ENCODE measurements around the gene LGALS16.

GRCh38 chr19:39701291-39701690 is 45.6 kb downstream of the LGALS16 start:
- no peak for TF ChIP-seq EZH2 (IDR thresholded peaks at IDR 0.05; ENCODE audit: borderline replicate concordance, low read depth, low read length, severe bottlenecking)
- TF ChIP-seq MAX (IDR thresholded peaks at IDR 0.05; ENCODE audit: insufficient read depth, insufficient read length) = no peak
- no peak for TF ChIP-seq POLR2A (IDR thresholded peaks at IDR 0.05; ENCODE audit: low read depth, low read length)
- TF ChIP-seq POLR2AphosphoS5 (IDR thresholded peaks at IDR 0.05; ENCODE audit: insufficient read depth, low read depth, low read length) = no peak
- no peak for TF ChIP-seq CTCF (IDR thresholded peaks at IDR 0.05; ENCODE audit: extremely low read depth in 1 of 2, insufficient read depth in 1 of 2, low read depth in 1 of 2, low read length in 2 of 2)
- TF ChIP-seq JUN (IDR thresholded peaks at IDR 0.05; ENCODE audit: borderline replicate concordance, insufficient read depth, insufficient read length, low read depth) = no peak

All from endothelial cell of umbilical vein (primary cell).